ENCODE measurements around the gene CASTOR2.

- TF ChIP-seq, protein P1, sequence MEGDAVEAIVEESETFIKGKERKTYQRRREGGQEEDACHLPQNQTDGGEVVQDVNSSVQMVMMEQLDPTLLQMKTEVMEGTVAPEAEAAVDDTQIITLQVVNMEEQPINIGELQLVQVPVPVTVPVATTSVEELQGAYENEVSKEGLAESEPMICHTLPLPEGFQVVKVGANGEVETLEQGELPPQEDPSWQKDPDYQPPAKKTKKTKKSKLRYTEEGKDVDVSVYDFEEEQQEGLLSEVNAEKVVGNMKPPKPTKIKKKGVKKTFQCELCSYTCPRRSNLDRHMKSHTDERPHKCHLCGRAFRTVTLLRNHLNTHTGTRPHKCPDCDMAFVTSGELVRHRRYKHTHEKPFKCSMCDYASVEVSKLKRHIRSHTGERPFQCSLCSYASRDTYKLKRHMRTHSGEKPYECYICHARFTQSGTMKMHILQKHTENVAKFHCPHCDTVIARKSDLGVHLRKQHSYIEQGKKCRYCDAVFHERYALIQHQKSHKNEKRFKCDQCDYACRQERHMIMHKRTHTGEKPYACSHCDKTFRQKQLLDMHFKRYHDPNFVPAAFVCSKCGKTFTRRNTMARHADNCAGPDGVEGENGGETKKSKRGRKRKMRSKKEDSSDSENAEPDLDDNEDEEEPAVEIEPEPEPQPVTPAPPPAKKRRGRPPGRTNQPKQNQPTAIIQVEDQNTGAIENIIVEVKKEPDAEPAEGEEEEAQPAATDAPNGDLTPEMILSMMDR (conservative IDR thresholded peaks at IDR 0.05) = no peak
- no peak for TF ChIP-seq ZFX (IDR thresholded peaks at IDR 0.05)
Observed at GRCh38 chr7:75055830-75056772, 91.6 kb downstream of the CASTOR2 start.

Data from C4-2B (cell line).